Upper lobe of left lung (tissue), 6 donors: ENCODE measurements around the gene ALLC. TPM values are rescaled to one million over a fixed set of nuclear protein-coding genes. Genes with fewer than 3 reads are reported as not detected.

ENCODE experiments used
- ATAC-seq, 2 donors: fragments of 200-7000 bp; cut with Tn5 transposase; one replicate each; pipeline ENCODE4 v1.9.1; 2022; ENCODE audit warnings: mild to moderate bottlenecking in 2 of 2, moderate library complexity in 2 of 2; ENCODE audit not compliant: low FRiP score in 2 of 2
- DNase-seq, 2 donors: peaks; one replicate each; pipeline ENCODE4 v3.0.0-alpha.2; 2019 to 2020
- H3K27ac ChIP-seq, 4 donors: fragments of 200-600 bp; sonication (generic); one replicate each; pipeline ENCODE4 v1.5.1; 2016 to 2019
- H3K27me3 ChIP-seq, 4 donors: fragments of 200-600 bp; sonication (generic); one replicate each; pipeline ENCODE4 v1.5.1; 2017 to 2019
- H3K36me3 ChIP-seq, 4 donors: fragments of 200-600 bp; sonication (generic); one replicate each; pipeline ENCODE4 v1.5.1; 2016 to 2019
- H3K4me1 ChIP-seq, 4 donors: fragments of 200-600 bp; sonication (generic); one replicate each; pipeline ENCODE4 v1.5.1; 2018 to 2019
- H3K4me3 ChIP-seq, 4 donors: fragments of 200-600 bp; sonication (generic); one replicate each; pipeline ENCODE4 v1.5.1; 2017 to 2019; ENCODE audit warnings: mild to moderate bottlenecking in 2 of 4, moderate library complexity in 1 of 4
- H3K9me3 ChIP-seq, 4 donors: fragments of 200-600 bp; sonication (generic); one replicate each; pipeline ENCODE4 v1.5.1; 2018 to 2019
- EP300 ChIP-seq, 4 donors: sonication (generic); formaldehyde crosslinking; IDR thresholded peaks; one replicate each; pipeline ENCODE4 v1.5.1; 2017; ENCODE audit warnings: antibody characterized with exemption in 4 of 4, control low read depth in 2 of 4
- POLR2A ChIP-seq, 4 donors: fragments of 450-650 bp; IDR thresholded peaks; one replicate each; pipeline ENCODE4 v1.5.1; 2016 to 2017; ENCODE audit warnings: antibody characterized with exemption in 4 of 4, mild to moderate bottlenecking in 2 of 4
- POLR2AphosphoS5 ChIP-seq, 2 donors: sonication (generic); formaldehyde crosslinking; IDR thresholded peaks; one replicate each; pipeline ENCODE4 v1.5.1; 2017; ENCODE audit warnings: antibody characterized with exemption in 2 of 2
- WGBS, 2 donors: methylation state at CpG; one replicate each; pipeline ENCODE4 v1.1.5; 2017 to 2018; 5-methylcytosine and 5-hydroxymethylcytosine counted together
- total RNA-seq, 6 donors: library from RNA; depleted of rRNA in 4 of 6; stranded (reverse); fragments of >200 nt in 4 of 6; gene quantifications; one replicate each; pipeline versions ENCODE4 v1.1.0 to v1.2.1, GENCODE V29; 2016 to 2021
- TF ChIP-seq, protein P1 (sequence below), 6 experiments: fragments of 450-650 bp in 4 of 6; fragments of 200-600 bp in 2 of 6; sonication (generic) in 2 of 6; IDR thresholded peaks; one replicate each; pipeline ENCODE4 v1.5.1; 2016 to 2019; ENCODE audit warnings: antibody characterized with exemption in 6 of 6
- donor health status: DM: no; HTN: no; CAD: no; lungs with moderate emphysema.
- donor health status: DM: no; HTN: yes; CAD: no; lungs with severe emphysema.

Gene ALLC
- total RNA-seq, 6 donors from 2014 or later, result not detected

DNA sequence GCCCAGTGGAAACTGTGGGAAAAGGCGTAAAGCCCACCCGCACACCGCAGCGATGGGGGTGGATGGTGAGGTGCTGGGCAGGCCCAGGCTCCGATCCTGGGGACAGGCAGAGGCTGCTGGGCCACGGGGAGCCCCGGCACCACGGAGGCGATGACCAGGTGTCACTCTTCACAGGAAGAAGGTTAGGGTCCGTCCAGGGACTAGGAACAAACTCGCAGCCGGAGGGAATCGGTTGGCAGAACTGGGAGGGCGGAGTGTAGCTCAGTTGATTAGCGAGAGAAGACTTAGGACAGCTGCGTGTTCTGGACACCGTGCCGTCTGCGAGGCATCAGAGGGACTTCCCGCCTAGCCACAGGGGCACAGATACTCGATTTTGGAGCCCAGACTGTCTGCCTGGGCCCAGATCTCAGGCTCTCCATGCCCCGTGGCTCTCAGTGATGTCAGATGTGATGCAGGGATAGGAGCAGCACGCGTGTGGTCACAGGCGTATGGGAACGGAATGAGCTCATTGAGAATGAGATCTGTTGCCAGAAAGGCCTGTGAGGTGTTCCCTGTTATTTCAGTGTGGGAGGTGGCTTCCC lies 16.1 kb upstream of the ALLC start:
- Histone ChIP-seq H3K36me3 (no peaks in the 10 kb centered on the region), H3K27ac (no peak overlapping the region), H3K9me3 (no peaks in the 10 kb centered on the region), H3K4me3 (no peak overlapping the region), H3K27me3 (no peaks in the 10 kb centered on the region), H3K4me1 (no peaks in the 10 kb centered on the region)
- DNase-seq (no peak), ATAC-seq (no peak)
- TF ChIP-seq EP300 (IDR thresholded peaks at IDR 0.05) (no peak), POLR2A (IDR thresholded peaks at IDR 0.05) (no peak), POLR2AphosphoS5 (IDR thresholded peaks at IDR 0.05) (no peak)
- TF ChIP-seq, protein P1, sequence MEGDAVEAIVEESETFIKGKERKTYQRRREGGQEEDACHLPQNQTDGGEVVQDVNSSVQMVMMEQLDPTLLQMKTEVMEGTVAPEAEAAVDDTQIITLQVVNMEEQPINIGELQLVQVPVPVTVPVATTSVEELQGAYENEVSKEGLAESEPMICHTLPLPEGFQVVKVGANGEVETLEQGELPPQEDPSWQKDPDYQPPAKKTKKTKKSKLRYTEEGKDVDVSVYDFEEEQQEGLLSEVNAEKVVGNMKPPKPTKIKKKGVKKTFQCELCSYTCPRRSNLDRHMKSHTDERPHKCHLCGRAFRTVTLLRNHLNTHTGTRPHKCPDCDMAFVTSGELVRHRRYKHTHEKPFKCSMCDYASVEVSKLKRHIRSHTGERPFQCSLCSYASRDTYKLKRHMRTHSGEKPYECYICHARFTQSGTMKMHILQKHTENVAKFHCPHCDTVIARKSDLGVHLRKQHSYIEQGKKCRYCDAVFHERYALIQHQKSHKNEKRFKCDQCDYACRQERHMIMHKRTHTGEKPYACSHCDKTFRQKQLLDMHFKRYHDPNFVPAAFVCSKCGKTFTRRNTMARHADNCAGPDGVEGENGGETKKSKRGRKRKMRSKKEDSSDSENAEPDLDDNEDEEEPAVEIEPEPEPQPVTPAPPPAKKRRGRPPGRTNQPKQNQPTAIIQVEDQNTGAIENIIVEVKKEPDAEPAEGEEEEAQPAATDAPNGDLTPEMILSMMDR (IDR thresholded peaks at IDR 0.05), result no peak
- 87 to 89% methylated on average over 26 of the region's 26 CpGs for WGBS, 2 donors

DNA sequence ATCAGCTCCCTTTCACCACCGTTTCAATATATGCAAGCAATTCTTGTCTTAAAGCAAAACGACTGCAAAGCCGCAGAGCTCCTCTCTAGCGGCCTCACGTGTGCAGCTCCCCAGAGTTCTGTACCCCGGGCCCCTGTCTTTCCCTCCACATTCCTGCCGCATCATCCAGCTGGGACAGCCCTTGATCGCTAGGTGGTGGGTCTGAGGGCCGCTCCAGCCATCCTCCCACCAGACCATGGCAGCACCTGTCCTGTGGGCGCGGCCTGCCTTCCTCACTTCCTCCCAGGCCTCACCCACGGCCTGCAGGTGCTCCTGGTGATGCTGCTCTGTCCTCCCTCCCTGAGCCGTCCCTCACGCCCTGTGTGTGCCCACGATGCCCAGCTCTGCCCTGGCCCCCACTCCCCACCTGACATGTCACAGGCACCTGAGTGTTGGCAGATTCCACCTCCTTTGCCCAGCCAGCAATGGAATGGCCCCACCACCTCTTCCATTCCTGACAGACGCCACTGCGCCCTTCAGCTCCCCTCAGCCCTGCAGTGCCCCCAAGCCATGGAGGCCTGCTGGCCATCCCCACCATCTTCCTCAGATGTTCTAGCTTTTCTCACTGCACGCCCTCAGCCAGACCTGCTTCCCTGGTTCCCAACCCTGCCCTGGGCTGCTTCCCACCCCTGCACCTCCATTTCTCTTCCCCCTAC lies 15.3 kb upstream of the ALLC start:
- Histone ChIP-seq H3K4me1 (no peaks in the 10 kb centered on the region), H3K36me3 (no peaks in the 10 kb centered on the region), H3K9me3 (no peaks in the 10 kb centered on the region), H3K4me3 (no peak overlapping the region), H3K27me3 (no peaks in the 10 kb centered on the region), H3K27ac (no peak overlapping the region)
- DNase-seq, result no peak
- TF ChIP-seq POLR2A (IDR thresholded peaks at IDR 0.05), result no peak
- TF ChIP-seq, protein P1 (IDR thresholded peaks at IDR 0.05), result no peak
- TF ChIP-seq EP300 (IDR thresholded peaks at IDR 0.05), result no peak
- no peak for TF ChIP-seq POLR2AphosphoS5 (IDR thresholded peaks at IDR 0.05)
- WGBS, 2 donors, result 88 to 89% methylated on average over 18 of the region's 18 CpGs
- ATAC-seq, result no peak

DNA sequence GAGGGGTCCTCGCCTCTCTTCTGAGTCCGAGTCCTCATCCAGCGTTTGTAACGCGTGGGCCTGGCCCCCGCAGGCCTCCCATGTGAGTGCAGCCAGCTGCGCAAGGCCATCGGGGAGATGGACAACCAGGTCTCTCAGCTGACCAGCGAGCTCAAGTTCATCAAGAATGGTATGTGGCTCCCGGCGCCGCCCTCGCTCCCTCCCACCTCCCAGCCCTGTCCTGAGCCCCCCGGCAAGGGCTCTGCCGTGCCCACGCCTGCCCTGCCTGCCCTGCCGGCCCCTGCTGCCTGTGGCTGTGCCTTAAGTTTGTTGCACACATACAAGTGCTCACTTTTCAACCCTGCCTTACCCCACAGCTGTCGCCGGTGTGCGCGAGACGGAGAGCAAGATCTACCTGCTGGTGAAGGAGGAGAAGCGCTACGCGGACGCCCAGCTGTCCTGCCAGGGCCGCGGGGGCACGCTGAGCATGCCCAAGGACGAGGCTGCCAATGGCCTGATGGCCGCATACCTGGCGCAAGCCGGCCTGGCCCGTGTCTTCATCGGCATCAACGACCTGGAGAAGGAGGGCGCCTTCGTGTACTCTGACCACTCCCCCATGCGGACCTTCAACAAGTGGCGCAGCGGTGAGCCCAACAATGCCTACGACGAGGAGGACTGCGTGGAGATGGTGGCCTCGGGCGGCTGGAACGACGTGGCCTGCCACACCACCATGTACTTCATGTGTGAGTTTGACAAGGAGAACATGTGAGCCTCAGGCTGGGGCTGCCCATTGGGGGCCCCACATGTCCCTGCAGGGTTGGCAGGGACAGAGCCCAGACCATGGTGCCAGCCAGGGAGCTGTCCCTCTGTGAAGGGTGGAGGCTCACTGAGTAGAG lies 14.4 kb upstream of the ALLC start:
- ATAC-seq, result no peak
- peak in 1 of 2 donors; percentile 80 for DNase-seq
- Histone ChIP-seq H3K9me3 (no peaks in the 10 kb centered on the region), H3K27ac (no peak overlapping the region), H3K36me3 (no peaks in the 10 kb centered on the region), H3K4me3 (no peak overlapping the region), H3K4me1 (no peaks in the 10 kb centered on the region), H3K27me3 (no peaks in the 10 kb centered on the region)
- TF ChIP-seq EP300 (IDR thresholded peaks at IDR 0.05) (no peak), POLR2AphosphoS5 (IDR thresholded peaks at IDR 0.05) (no peak), POLR2A (IDR thresholded peaks at IDR 0.05) (no peak)
- TF ChIP-seq, protein P1 (IDR thresholded peaks at IDR 0.05), result no peak
- WGBS, 2 donors, result 92 to 93% methylated on average over 40 to 46 of the region's 48 CpGs

GRCh38 chr2:3644246-3644525 lies 13.8 kb upstream of the ALLC start:
- H3K27me3 ChIP-seq, result no peaks in the 10 kb centered on the region
- H3K27ac ChIP-seq, result no peak overlapping the region
- no peak overlapping the region for H3K4me3 ChIP-seq
- H3K36me3 ChIP-seq, result no peaks in the 10 kb centered on the region
- ATAC-seq (no peak), DNase-seq (no peak)
- no peaks in the 10 kb centered on the region for H3K4me1 ChIP-seq
- H3K9me3 ChIP-seq, result no peaks in the 10 kb centered on the region
- TF ChIP-seq POLR2A (IDR thresholded peaks at IDR 0.05), result no peak
- TF ChIP-seq, protein P1 (IDR thresholded peaks at IDR 0.05), result no peak
- no peak for TF ChIP-seq EP300 (IDR thresholded peaks at IDR 0.05)
- TF ChIP-seq POLR2AphosphoS5 (IDR thresholded peaks at IDR 0.05), result no peak
